ENCODE data around the gene EIF3D. TPM values are rescaled to one million over a fixed set of nuclear protein-coding genes. Genes with fewer than 3 reads are reported as not detected.

The EIF3D gene
- total RNA-seq, 1 experiment from 2014 or later: 270 TPM

- Histone ChIP-seq H3K4me3 (no peak overlapping the region), H3K27ac (no peak overlapping the region), H3K36me3 (ENCODE audit: low read depth) (no peaks in the 10 kb centered on the region), H2AFZ (no peak overlapping the region), H3K79me2 (ENCODE audit: low read depth) (no peaks in the 10 kb centered on the region), H3K9me2 (ENCODE audit: insufficient read depth) (no peaks in the 10 kb centered on the region), H4K20me1 (ENCODE audit: insufficient read depth) (no peaks in the 10 kb centered on the region), H3F3A (ENCODE audit: insufficient read depth, low read depth) (no peaks in the 10 kb centered on the region; the same call in 1 of the 2 replicates), H3K9me3 (ENCODE audit: insufficient read depth, low read depth) (no peaks in the 10 kb centered on the region), H3K4me2 (no peak overlapping the region), H3K4me1 (replicated peaks; ENCODE audit: insufficient read depth) (peaks cover 11% of the 10 kb centered on the region), H3K27me3 (ENCODE audit: insufficient read depth, low read depth) (peaks cover 4% of the 10 kb centered on the region; the same call in 1 of the 2 replicates)
- BruUV-seq (replicated peaks): no TSS peak
- TF ChIP-seq EZH2 (IDR thresholded peaks at IDR 0.05; ENCODE audit: low read depth) (no peak), CTCF (conservative IDR thresholded peaks at IDR 0.05) (no peak)
- POLR2A ChIA-PET (ENCODE audit: unreplicated experiment): no interaction called here
- no peak for DNase-seq
- intact Hi-C loops (cut with micrococcal nuclease; ENCODE audit: unreplicated experiment): no loop called here
- CTCF ChIA-PET: interaction anchor here (0.6 kb wide), 1 partner anchor 1251 kb away, joined by 6 read pairs; no protein-coding TSS in a partner anchor
Measured at GRCh38 chr22:36566720-36567119, 37.8 kb upstream of the EIF3D start.

GRCh38 chr22:36565686-36566085, 36.7 kb upstream of the EIF3D start:
- H3F3A ChIP-seq (ENCODE audit: insufficient read depth, low read depth): no peaks in the 10 kb centered on the region; the same call in 1 of the 2 replicates
- no peaks in the 10 kb centered on the region for H3K36me3 ChIP-seq (ENCODE audit: low read depth)
- DNase-seq: no peak
- H3K4me3 ChIP-seq: no peak overlapping the region
- ChIA-PET POLR2A (ENCODE audit: unreplicated experiment) (interaction anchor here (0.5 kb wide), 1 partner anchor 56 kb away, joined by 3 read pairs; no protein-coding TSS in a partner anchor), CTCF (no interaction called here)
- peaks cover 4% of the 10 kb centered on the region; the same call in 1 of the 2 replicates for H3K27me3 ChIP-seq (ENCODE audit: insufficient read depth, low read depth)
- no peak overlapping the region for H2AFZ ChIP-seq
- no peak overlapping the region for H3K27ac ChIP-seq
- no peak overlapping the region for H3K4me2 ChIP-seq
- H3K9me2 ChIP-seq (ENCODE audit: insufficient read depth): no peaks in the 10 kb centered on the region
- no peak for TF ChIP-seq CTCF (conservative IDR thresholded peaks at IDR 0.05)
- no peak for TF ChIP-seq EZH2 (IDR thresholded peaks at IDR 0.05; ENCODE audit: low read depth)
- BruUV-seq (replicated peaks): no TSS peak
- H4K20me1 ChIP-seq (ENCODE audit: insufficient read depth): no peaks in the 10 kb centered on the region
- peaks cover 11% of the 10 kb centered on the region for H3K4me1 ChIP-seq (replicated peaks; ENCODE audit: insufficient read depth)
- intact Hi-C loops (cut with micrococcal nuclease; ENCODE audit: unreplicated experiment): no loop called here
- no peaks in the 10 kb centered on the region for H3K9me3 ChIP-seq (ENCODE audit: insufficient read depth, low read depth)
- H3K79me2 ChIP-seq (ENCODE audit: low read depth): no peaks in the 10 kb centered on the region

DNA sequence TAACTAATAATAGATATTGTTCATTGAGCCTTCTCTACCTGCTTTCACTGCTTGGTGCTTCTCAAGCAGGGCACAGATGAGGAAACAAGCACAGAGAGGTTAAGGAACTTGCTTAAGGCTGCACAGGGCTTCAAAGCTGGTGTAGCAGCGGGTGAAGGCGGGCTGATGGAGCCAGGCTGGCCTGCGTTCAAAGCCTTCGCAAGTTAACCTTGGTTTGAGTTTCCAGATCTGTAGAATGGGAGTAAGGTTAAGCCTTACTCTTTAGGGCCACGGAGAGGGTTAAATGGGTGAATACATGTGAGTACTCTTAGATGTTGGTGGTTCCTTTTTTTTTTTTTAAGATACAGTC, 36.2 kb upstream of the EIF3D start:
- ChIA-PET POLR2A (ENCODE audit: unreplicated experiment) (no interaction called here), CTCF (interaction anchor here (0.9 kb wide), 1 partner anchor 211 kb away, joined by 3 read pairs; the partner anchor contains the start of gene IFT27)
- no peak overlapping the region for H3K4me3 ChIP-seq
- peaks cover 11% of the 10 kb centered on the region for H3K4me1 ChIP-seq (replicated peaks; ENCODE audit: insufficient read depth)
- H3K9me3 ChIP-seq (ENCODE audit: insufficient read depth, low read depth): no peaks in the 10 kb centered on the region
- intact Hi-C loops (cut with micrococcal nuclease; ENCODE audit: unreplicated experiment): no loop called here
- DNase-seq: no peak
- no peaks in the 10 kb centered on the region for H3K9me2 ChIP-seq (ENCODE audit: insufficient read depth)
- peaks cover 4% of the 10 kb centered on the region; the same call in 1 of the 2 replicates for H3K27me3 ChIP-seq (ENCODE audit: insufficient read depth, low read depth)
- no TSS peak for BruUV-seq (replicated peaks)
- H4K20me1 ChIP-seq (ENCODE audit: insufficient read depth): no peaks in the 10 kb centered on the region
- no peak overlapping the region for H2AFZ ChIP-seq
- TF ChIP-seq CTCF (conservative IDR thresholded peaks at IDR 0.05) (no peak), EZH2 (IDR thresholded peaks at IDR 0.05; ENCODE audit: low read depth) (no peak)
- no peaks in the 10 kb centered on the region; the same call in 1 of the 2 replicates for H3F3A ChIP-seq (ENCODE audit: insufficient read depth, low read depth)
- H3K4me2 ChIP-seq: no peak overlapping the region
- no peaks in the 10 kb centered on the region for H3K36me3 ChIP-seq (ENCODE audit: low read depth)
- H3K27ac ChIP-seq: no peak overlapping the region
- no peaks in the 10 kb centered on the region for H3K79me2 ChIP-seq (ENCODE audit: low read depth)
